Panc1 (cell line): Measurements from ENCODE around the gene PCBP4. TPM values are rescaled to one million over a fixed set of nuclear protein-coding genes. Genes with fewer than 3 reads are reported as not detected.

Experiments used
- ATAC-seq: fragments of 200-7000 bp; cut with Tn5 transposase; 2 replicates; pipeline ENCODE4 v1.9.1; 2020; ENCODE audit warnings: mild to moderate bottlenecking, moderate library complexity
- Bru-seq: library from RNA; stranded (reverse); fragments of 400-500 nt; gene quantifications from one replicate; lab custom pipeline; 2021; lab: Mats Ljungman, UMichigan
- BruChase-seq, 2 experiments: library from RNA; stranded (reverse); fragments of 400-500 nt; gene quantifications; one replicate each; lab custom pipeline; 2021; lab: Mats Ljungman, UMichigan
- BruUV-seq: library from RNA; stranded (reverse); fragments of 400-500 nt; replicated peaks from 2 replicates; lab custom pipeline; 2021; lab: Mats Ljungman, UMichigan
- CTCF ChIA-PET: fragments of 300-600 bp; sonication (Branson Sonifier 250); formaldehyde crosslinking; loops from one replicate; lab custom pipeline; 2022; ENCODE audit warnings: antibody characterized with exemption; lab: Charles Lee
- POLR2A ChIA-PET: fragments of 300-600 bp; sonication (Branson Sonifier 250); formaldehyde crosslinking; loops from one replicate; lab custom pipeline; 2022; ENCODE audit warnings: antibody characterized with exemption; lab: Charles Lee
- DNase-seq: peaks from one replicate; pipeline ENCODE4 v3.0.0-alpha.2; 2010; ENCODE audit warnings: low read depth, low spot score
- H3K27ac ChIP-seq: 2 replicates; pipeline ENCODE4 v1.5.1; 2011; ENCODE audit warnings: mild to moderate bottlenecking, low read length, inconsistent platforms
- H3K27me3 ChIP-seq: fragments of 200-500 bp; sonication (Bioruptor generic); 2 replicates; pipeline ENCODE4 v1.6.0; 2014; ENCODE audit warnings: low read length, inconsistent platforms; ENCODE audit not compliant: control insufficient read depth, insufficient read depth
- H3K36me3 ChIP-seq: fragments of 200-500 bp; sonication (Bioruptor generic); 2 replicates; pipeline ENCODE4 v1.5.1; 2014; ENCODE audit warnings: inconsistent platforms, mild to moderate bottlenecking, low read length, moderate library complexity; ENCODE audit not compliant: control insufficient read depth, insufficient read depth
- H3K4me1 ChIP-seq: 2 replicates; pipeline ENCODE4 v1.5.1; 2011; ENCODE audit warnings: inconsistent platforms, mild to moderate bottlenecking, low read length, moderate library complexity; ENCODE audit not compliant: control insufficient read depth, insufficient read depth
- H3K4me3 ChIP-seq, 2 experiments: 2 replicates each; pipeline ENCODE4 v1.5.1; 2011 to 2012; ENCODE audit warnings: low read depth in 2 of 2, low read length in 2 of 2, mild to moderate bottlenecking in 2 of 2, inconsistent platforms in 1 of 2, moderate library complexity in 1 of 2
- H3K9me3 ChIP-seq: fragments of 200-500 bp; sonication (Bioruptor generic); 2 replicates; pipeline ENCODE4 v1.5.1; 2014; ENCODE audit warnings: low read depth, mild to moderate bottlenecking, inconsistent platforms, low read length, moderate library complexity; ENCODE audit not compliant: control insufficient read depth, insufficient read depth
- CTCF ChIP-seq: fragments of 450-650 bp; IDR thresholded peaks from 2 replicates; pipeline ENCODE4 v1.5.1; 2017; ENCODE audit warnings: mild to moderate bottlenecking
- POLR2AphosphoS5 ChIP-seq: IDR thresholded peaks from 2 replicates; pipeline ENCODE4 v1.6.1; 2012; ENCODE audit warnings: mild to moderate bottlenecking, low read depth, low read length, moderate library complexity
- REST ChIP-seq, 2 experiments: IDR thresholded peaks; 2 replicates each; pipeline ENCODE4 v1.6.1; 2011 to 2012; ENCODE audit warnings: low read depth in 2 of 2, control low read depth in 1 of 2, low read length in 1 of 2, mild to moderate bottlenecking in 1 of 2, moderate library complexity in 1 of 2; ENCODE audit not compliant: insufficient read depth in 1 of 2
- SIN3A ChIP-seq: IDR thresholded peaks from 2 replicates; pipeline ENCODE4 v1.6.1; 2012; ENCODE audit warnings: low read depth, mild to moderate bottlenecking, low read length, moderate library complexity, borderline replicate concordance; ENCODE audit not compliant: insufficient read depth
- TCF7L2 ChIP-seq: IDR thresholded peaks from 2 replicates; pipeline ENCODE4 v1.6.1; 2011; ENCODE audit warnings: mild to moderate bottlenecking, low read depth, low read length, inconsistent platforms
- in situ Hi-C: cut with HindIII; loops from 2 replicates; pipeline ENCODE4 v1.10.0; 2016; ENCODE audit warnings: low sequenced_read_pairs, low pct_unique_long_range_greater_than_20kb
- intact Hi-C: fragments of 100-400 bp; cut with micrococcal nuclease; formaldehyde crosslinking; loops from one replicate; pipeline ENCODE4 v1.10.0; 2022; ENCODE audit not compliant: unreplicated experiment
- long read RNA-seq: library from polyadenylated mRNA; unstranded; transcript quantifications from one replicate; pipeline ENCODE4 v2.0.0, GENCODE V29; 2021; ENCODE audit not compliant: unreplicated experiment
- polyA plus RNA-seq: library from polyadenylated mRNA; unstranded; fragments of >200 nt; gene quantifications from one replicate; pipeline ENCODE4 v1.2.1, GENCODE V29; 2012; ENCODE audit warnings: missing spikeins; ENCODE audit not compliant: insufficient read length
- total RNA-seq: library from RNA; stranded (reverse); gene quantifications from one replicate; pipeline ENCODE4 v1.2.1, GENCODE V29; 2021; ENCODE audit not compliant: unreplicated experiment

PCBP4 gene
- total RNA-seq, result 58.0 TPM
- polyA plus RNA-seq, result 108 TPM
- Bru-seq, nascent RNA, result percentile 52 among the genes with signal in this experiment
- percentile 63 among the genes with signal in this experiment for BruChase-seq, experiment 1, labeled RNA remaining after a 2-hour chase
- percentile 80 among the genes with signal in this experiment for BruChase-seq, experiment 2, labeled RNA remaining after a 6-hour chase
- long read RNA-seq, transcript PCBP4-202 (13 exons, 2,015 nt), result major isoform, 12 of 56 reads
- long read RNA-seq, partial matches to known transcripts, result 4 of 56 reads
- long read RNA-seq, other reads (novel, unspliced or antisense), result 39 of 56 reads

- no TSS peak for BruUV-seq
These were observed at the start of gene PCBP4 for GRCh38 chr3:51967384-51968169. Gene PCBP4, minus strand, starts transcription at chr3:51967454. Its CDS starts 6,214 bp downstream, at chr3:51961240.

More at GRCh38 chr3:51967384-51968169, at the start of gene PCBP4:
- H3K9me3 ChIP-seq, result no peaks in the 10 kb centered on the region
- H3K27me3 ChIP-seq, result no peaks in the 10 kb centered on the region
- H3K36me3 ChIP-seq, result no peaks in the 10 kb centered on the region
- no peak for DNase-seq
- peak within 1 kb of the TSS; percentile 58 to 71 for H3K4me3 ChIP-seq
- peaks cover 12% of the 10 kb centered on the region for H3K4me1 ChIP-seq
- ChIA-PET CTCF (interaction anchor here (0.6 kb wide), 2 partner anchors 17 to 37 kb away, joined by 3 to 8 read pairs; no protein-coding TSS in a partner anchor), POLR2A (interaction anchor here (1.2 kb wide), 1 partner anchor 245 kb away, joined by 3 read pairs; no protein-coding TSS in a partner anchor)
- TF ChIP-seq CTCF (no peak), REST (IDR thresholded peaks at IDR 0.05; ENCODE audit: insufficient read depth in 1 of 2, low read depth in 2 of 2, low read length in 1 of 2) (no peak), SIN3A (0 out of 2 replicates have a peak, but pooled peaks have one; percentile 6), POLR2AphosphoS5 (peak; percentile 20; the same call in 1 of the 2 replicates), TCF7L2 (no peak)
- intact Hi-C loops (no loop called here), in situ Hi-C loops (no loop called here)
- H3K27ac ChIP-seq, result peak within 1 kb of the TSS; percentile 85
- peak; percentile 77 for ATAC-seq
